ENCODE measurements around the gene FRRS1L. TPM values are rescaled to one million over a fixed set of nuclear protein-coding genes. Genes with fewer than 3 reads are reported as not detected.

The FRRS1L gene
- total and polyA plus RNA-seq, 2 of the 13 experiments (the other 11 are each of a cell fraction or from before 2014, with no cell fraction given), result 0.02 to 0.03 TPM

DNA sequence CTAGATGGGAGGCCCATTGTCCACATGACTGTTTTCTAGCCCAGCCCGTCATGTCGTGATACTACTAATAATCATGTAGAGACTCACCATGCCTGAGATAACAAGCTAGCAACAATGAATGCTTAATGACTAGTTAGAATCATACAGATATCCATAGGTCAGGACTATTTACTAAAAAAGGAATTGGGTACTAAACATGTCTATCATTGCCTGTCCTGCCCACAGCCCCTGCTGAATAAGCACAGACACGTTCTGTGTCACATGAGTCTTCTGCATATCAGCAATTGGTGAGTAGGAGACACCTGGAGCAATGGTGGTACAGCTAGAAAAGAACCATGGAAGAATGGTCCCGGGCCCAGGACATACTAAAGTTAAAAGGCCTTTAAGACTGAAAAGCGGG, 18.0 kb downstream of the FRRS1L start:
- CTCF ChIA-PET (ENCODE audit: low intra/inter-chr PET ratio, low total read pairs), result no interaction called here
- DNase-seq (ENCODE audit: low spot score) (no peak), FAIRE-seq (no peak), ATAC-seq (no peak)
- Histone ChIP-seq H3K27me3 (ENCODE audit: control insufficient read depth in 1 of 2, insufficient read depth in 2 of 2, low read length in 2 of 2) (peaks cover 0 to 4% of the 10 kb centered on the region in 2 experiments; a peak in 1 of 5 replicates), H3K9ac (ENCODE audit: insufficient read depth, low read depth, low read length) (no peak overlapping the region), H3K36me3 (replicated peaks in 1 of 2; ENCODE audit: control insufficient read depth in 1 of 2, insufficient read depth in 2 of 2, low read length in 2 of 2) (no peaks in the 10 kb centered on the region), H3K27ac (ENCODE audit: extremely low read length, insufficient read depth, low read length) (no peak overlapping the region), H3K79me2 (ENCODE audit: insufficient read depth, low read length) (no peaks in the 10 kb centered on the region), H3K4me2 (ENCODE audit: low read depth, low read length) (no peak overlapping the region), H3K4me1 (ENCODE audit: insufficient read depth, low read length) (peaks cover 30% of the 10 kb centered on the region), H3K4me3 (replicated peaks in 1 of 3; ENCODE audit: insufficient read depth in 1 of 3, low read depth in 2 of 3, low read length in 3 of 3) (no peak overlapping the region), H3K9me3 (ENCODE audit: low read length) (peaks cover 8% of the 10 kb centered on the region), H4K20me1 (ENCODE audit: insufficient read depth, low read length) (no peaks in the 10 kb centered on the region), H2AFZ (ENCODE audit: low read length) (no peak overlapping the region)
- in situ Hi-C loops (cut with HindIII; ENCODE audit: extremely low pct_ligation_motif_present, low pct_unique_long_range_greater_than_20kb) (loop anchor here (10.0 kb wide), 1 partner anchor 64 kb away; no protein-coding TSS in a partner anchor), intact Hi-C loops (cut with micrococcal nuclease; ENCODE audit: unreplicated experiment) (no loop called here)
- BruUV-seq (replicated peaks), result no TSS peak
- 40% methylated on average over 5 of the region's 5 CpGs for WGBS (ENCODE audit: low lambda C conversion rate)
- POLR2A ChIA-PET, result no interaction called here
- TF ChIP-seq SP140L (CRISPR knock-in tag; IDR thresholded peaks at IDR 0.05; ENCODE audit: borderline replicate concordance) (no peak), ZNF430 (CRISPR knock-in tag; IDR thresholded peaks at IDR 0.05) (no peak), NFE2 (CRISPR knock-in tag; IDR thresholded peaks at IDR 0.05) (no peak), ZNF512B (CRISPR knock-in tag; IDR thresholded peaks at IDR 0.05; ENCODE audit: borderline replicate concordance) (no peak), E2F1 (CRISPR knock-in tag; IDR thresholded peaks at IDR 0.05) (no peak), HNF1B (CRISPR knock-in tag; IDR thresholded peaks at IDR 0.05) (no peak), ZBTB39 (CRISPR knock-in tag; IDR thresholded peaks at IDR 0.05) (no peak), MIER2 (CRISPR knock-in tag; IDR thresholded peaks at IDR 0.05) (no peak), ZNF780A (CRISPR knock-in tag; IDR thresholded peaks at IDR 0.05) (no peak), HDAC1 (CRISPR knock-in tag; IDR thresholded peaks at IDR 0.05) (no peak)
- TF ChIP-seq, protein P1, sequence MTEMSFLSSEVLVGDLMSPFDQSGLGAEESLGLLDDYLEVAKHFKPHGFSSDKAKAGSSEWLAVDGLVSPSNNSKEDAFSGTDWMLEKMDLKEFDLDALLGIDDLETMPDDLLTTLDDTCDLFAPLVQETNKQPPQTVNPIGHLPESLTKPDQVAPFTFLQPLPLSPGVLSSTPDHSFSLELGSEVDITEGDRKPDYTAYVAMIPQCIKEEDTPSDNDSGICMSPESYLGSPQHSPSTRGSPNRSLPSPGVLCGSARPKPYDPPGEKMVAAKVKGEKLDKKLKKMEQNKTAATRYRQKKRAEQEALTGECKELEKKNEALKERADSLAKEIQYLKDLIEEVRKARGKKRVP (CRISPR knock-in tag; IDR thresholded peaks at IDR 0.05), result no peak
- TF ChIP-seq, protein P2, sequence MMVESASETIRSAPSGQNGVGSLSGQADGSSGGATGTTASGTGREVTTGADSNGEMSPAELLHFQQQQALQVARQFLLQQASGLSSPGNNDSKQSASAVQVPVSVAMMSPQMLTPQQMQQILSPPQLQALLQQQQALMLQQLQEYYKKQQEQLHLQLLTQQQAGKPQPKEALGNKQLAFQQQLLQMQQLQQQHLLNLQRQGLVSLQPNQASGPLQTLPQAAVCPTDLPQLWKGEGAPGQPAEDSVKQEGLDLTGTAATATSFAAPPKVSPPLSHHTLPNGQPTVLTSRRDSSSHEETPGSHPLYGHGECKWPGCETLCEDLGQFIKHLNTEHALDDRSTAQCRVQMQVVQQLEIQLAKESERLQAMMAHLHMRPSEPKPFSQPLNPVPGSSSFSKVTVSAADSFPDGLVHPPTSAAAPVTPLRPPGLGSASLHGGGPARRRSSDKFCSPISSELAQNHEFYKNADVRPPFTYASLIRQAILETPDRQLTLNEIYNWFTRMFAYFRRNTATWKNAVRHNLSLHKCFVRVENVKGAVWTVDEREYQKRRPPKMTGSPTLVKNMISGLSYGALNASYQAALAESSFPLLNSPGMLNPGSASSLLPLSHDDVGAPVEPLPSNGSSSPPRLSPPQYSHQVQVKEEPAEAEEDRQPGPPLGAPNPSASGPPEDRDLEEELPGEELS (CRISPR knock-in tag; IDR thresholded peaks at IDR 0.05), result no peak

All from HepG2 (cell line).